HCT116 (cell line): Measurements from ENCODE around the gene GPAM.

Experiments used
- ATF3 ChIP-seq: IDR thresholded peaks from 2 replicates; pipeline ENCODE4 v1.6.1; 2012
- CBX3 ChIP-seq: IDR thresholded peaks from 2 replicates; pipeline ENCODE4 v1.6.1; 2012; ENCODE audit warnings: low read depth
- CEBPB ChIP-seq: IDR thresholded peaks from 2 replicates; pipeline ENCODE4 v1.6.1; 2012; ENCODE audit warnings: low read depth
- CTCF ChIP-seq, 3 experiments: fragments of 200-600 bp in 1 of 3; sonication (generic) in 1 of 3; IDR thresholded peaks in 2 of 3; conservative IDR thresholded peaks in 1 of 3; 2 replicates each; pipeline ENCODE4 v1.5.1; 2012 to 2017; ENCODE audit warnings: low read depth in 2 of 3, low read length in 2 of 3, antibody characterized with exemption in 1 of 3, borderline replicate concordance in 1 of 3, control low read depth in 1 of 3, mild to moderate bottlenecking in 1 of 3, mixed read lengths in 1 of 3, mixed run types in 1 of 3, moderate library complexity in 1 of 3; ENCODE audit not compliant: insufficient read depth in 1 of 3
- EGR1 ChIP-seq: IDR thresholded peaks from 2 replicates; pipeline ENCODE4 v1.6.1; 2012; ENCODE audit warnings: low read depth
- EZH2 ChIP-seq: fragments of 200-600 bp; sonication (generic); IDR thresholded peaks from 2 replicates; pipeline ENCODE4 v1.6.1; 2017; ENCODE audit warnings: antibody characterized with exemption, mixed run types
- EZH2phosphoT487 ChIP-seq: fragments of 200-600 bp; IDR thresholded peaks from 2 replicates; pipeline ENCODE4 v1.6.1; 2018; ENCODE audit warnings: antibody characterized with exemption, borderline replicate concordance
- POLR2A ChIP-seq: IDR thresholded peaks from 2 replicates; pipeline ENCODE4 v1.7.0; 2011; ENCODE audit warnings: borderline replicate concordance; ENCODE audit not compliant: insufficient read depth, insufficient read length; ENCODE audit errors: extremely low read depth
- POLR2AphosphoS5 ChIP-seq: IDR thresholded peaks from 2 replicates; pipeline ENCODE4 v1.6.1; 2011; ENCODE audit warnings: mild to moderate bottlenecking, low read depth, low read length, moderate library complexity
- SP1 ChIP-seq: IDR thresholded peaks from 2 replicates; pipeline ENCODE4 v1.6.1; 2012; ENCODE audit warnings: low read depth
- TCF7L2 ChIP-seq: IDR thresholded peaks from 2 replicates; pipeline ENCODE4 v1.7.0; 2011; ENCODE audit warnings: borderline replicate concordance, inconsistent platforms; ENCODE audit not compliant: insufficient read depth, insufficient read length; ENCODE audit errors: extremely low read depth
- ZNF274 ChIP-seq: fragments of 200-500 bp; sonication (Bioruptor generic); IDR thresholded peaks from 2 replicates; pipeline ENCODE4 v1.6.1; 2014; ENCODE audit warnings: mild to moderate bottlenecking, low read depth, low read length, inconsistent platforms

- TF ChIP-seq CTCF (IDR thresholded peaks at IDR 0.05 in 2 of 3, conservative IDR thresholded peaks at IDR 0.05 in 1 of 3; ENCODE audit: borderline replicate concordance in 1 of 3, insufficient read depth in 1 of 3, low read depth in 2 of 3, low read length in 2 of 3) (peak; percentile 99 to 100 (median 99)), EZH2phosphoT487 (no peak), EZH2 (no peak), TCF7L2 (no peak), CBX3 (no peak; the same call in 1 of the 2 replicates), POLR2A (no peak), ZNF274 (no peak), CEBPB (no peak), POLR2AphosphoS5 (no peak), ATF3 (no peak), EGR1 (no peak), SP1 (no peak)
Observed at GRCh38 chr10:112140110-112140970, 43.2 kb downstream of the GPAM start.
